Mesendoderm (in vitro differentiated cells): ENCODE measurements around the gene RRN3.
"Not testable (repeated sequence)": the region's sequence is repeated elsewhere in the genome, so short reads cannot be mapped to it uniquely, and the experiment has no call there.

ENCODE experiments used
- DNase-seq: peaks from one replicate; pipeline ENCODE4 v3.0.0; 2013
- H2AK5ac ChIP-seq: 2 replicates; pipeline ENCODE4 v1.6.1; 2013; ENCODE audit warnings: low read length, inconsistent platforms
- H2BK120ac ChIP-seq: 2 replicates; pipeline ENCODE4 v1.6.1; 2013; ENCODE audit warnings: low read depth, mild to moderate bottlenecking, low read length, moderate library complexity, mixed read lengths
- H2BK15ac ChIP-seq: replicated peaks from 2 replicates; pipeline ENCODE4 v1.6.1; 2013; ENCODE audit warnings: low read depth, mild to moderate bottlenecking, moderate library complexity
- H2BK5ac ChIP-seq: 2 replicates; pipeline ENCODE4 v1.6.1; 2013; ENCODE audit warnings: low read length, inconsistent platforms
- H3K18ac ChIP-seq: 2 replicates; pipeline ENCODE4 v1.6.1; 2013; ENCODE audit warnings: mild to moderate bottlenecking, low read length, mixed read lengths
- H3K23ac ChIP-seq: one replicate; pipeline ENCODE4 v1.6.1; 2013; ENCODE audit warnings: low read length
- H3K27ac ChIP-seq: 2 replicates; pipeline ENCODE4 v1.5.1; 2013; ENCODE audit warnings: low read depth, mild to moderate bottlenecking, inconsistent platforms, low read length, moderate library complexity
- H3K27me3 ChIP-seq: 2 replicates; pipeline ENCODE4 v1.6.1; 2013; ENCODE audit warnings: low read length, control low read depth, mild to moderate bottlenecking, inconsistent platforms; ENCODE audit not compliant: insufficient read depth, poor library complexity
- H3K36me3 ChIP-seq: 2 replicates; pipeline ENCODE4 v1.6.1; 2013; ENCODE audit warnings: low read length, inconsistent platforms; ENCODE audit not compliant: control insufficient read depth, insufficient read depth
- H3K4ac ChIP-seq: one replicate; pipeline ENCODE4 v1.6.1; 2013; ENCODE audit warnings: low read depth, mild to moderate bottlenecking, low read length, moderate library complexity
- H3K4me1 ChIP-seq: 2 replicates; pipeline ENCODE4 v1.6.1; 2013; ENCODE audit warnings: low read depth, low read length, inconsistent platforms; ENCODE audit not compliant: control insufficient read depth
- H3K4me2 ChIP-seq: 2 replicates; pipeline ENCODE4 v1.6.1; 2013; ENCODE audit warnings: low read length
- H3K4me3 ChIP-seq: 2 replicates; pipeline ENCODE4 v1.5.1; 2013; ENCODE audit warnings: mild to moderate bottlenecking, low read length
- H3K56ac ChIP-seq: one replicate; pipeline ENCODE4 v1.6.1; 2013; ENCODE audit warnings: low read length
- H3K79me1 ChIP-seq: 2 replicates; pipeline ENCODE4 v1.6.1; 2013; ENCODE audit warnings: low read length, inconsistent platforms
- H3K79me2 ChIP-seq: 2 replicates; pipeline ENCODE4 v1.6.1; 2013; ENCODE audit warnings: mild to moderate bottlenecking, low read length; ENCODE audit not compliant: control insufficient read depth, insufficient read depth
- H3K9ac ChIP-seq: 2 replicates; pipeline ENCODE4 v1.6.1; 2013; ENCODE audit warnings: low read length, inconsistent platforms
- H4K5ac ChIP-seq: one replicate; pipeline ENCODE4 v1.6.1; 2013; ENCODE audit warnings: low read length
- H4K8ac ChIP-seq: one replicate; pipeline ENCODE4 v1.6.1; 2013; ENCODE audit warnings: low read depth, mild to moderate bottlenecking, control low read depth, low read length, moderate library complexity
- WGBS: extraction: QIAGEN DNeasy Blood & Tissue Kit; methylation state at CpG from one replicate; pipeline ENCODE4 v1.1.7; 2013; ENCODE audit warnings: low lambda C conversion rate, missing lambda C conversion rate; ENCODE audit not compliant: insufficient coverage; ENCODE audit errors: extremely low coverage; 5-methylcytosine and 5-hydroxymethylcytosine counted together

The RRN3 gene

DNA sequence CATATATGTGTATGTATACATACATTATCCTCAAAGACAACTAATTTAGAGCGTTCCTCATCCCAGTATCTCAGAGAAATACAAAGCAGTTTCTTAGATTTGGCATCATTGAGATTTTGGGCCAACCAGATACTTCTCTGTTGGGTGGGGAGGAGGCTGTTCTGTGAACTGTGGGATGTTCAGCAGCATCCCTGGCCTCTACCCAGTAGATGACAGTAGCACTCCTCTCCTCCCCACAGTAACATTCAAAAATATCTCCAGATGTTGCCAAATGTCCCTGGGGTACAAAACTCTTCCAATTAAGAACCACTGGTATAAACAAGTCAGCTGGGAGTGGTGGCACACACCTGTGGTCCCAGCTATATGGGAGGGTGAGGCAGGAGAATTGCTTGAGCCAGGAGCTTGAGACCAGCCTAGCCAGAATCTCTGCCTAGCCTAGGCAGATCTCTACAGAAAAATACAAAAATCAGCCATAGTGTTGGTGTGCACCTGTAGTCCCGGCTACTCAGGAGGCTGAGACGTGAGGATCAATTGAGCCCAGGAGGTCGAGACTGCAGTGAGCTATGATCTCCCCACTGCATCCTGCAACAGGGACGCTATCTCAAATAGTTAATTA, 6.4 kb upstream of the RRN3 start:
- not testable (repeated sequence) for H3K9ac ChIP-seq, H3K4me1 ChIP-seq, H4K5ac ChIP-seq, H4K8ac ChIP-seq, H2AK5ac ChIP-seq, DNase-seq, H3K27ac ChIP-seq, H3K56ac ChIP-seq, H2BK120ac ChIP-seq, H2BK15ac ChIP-seq, H3K27me3 ChIP-seq, H3K79me1 ChIP-seq, H3K23ac ChIP-seq, H3K4me2 ChIP-seq, H3K36me3 ChIP-seq, H3K4ac ChIP-seq, H3K18ac ChIP-seq, H2BK5ac ChIP-seq, H3K4me3 ChIP-seq, H3K79me2 ChIP-seq
- no CpG with 5 or more reads among the region's 5 CpGs for WGBS

DNA sequence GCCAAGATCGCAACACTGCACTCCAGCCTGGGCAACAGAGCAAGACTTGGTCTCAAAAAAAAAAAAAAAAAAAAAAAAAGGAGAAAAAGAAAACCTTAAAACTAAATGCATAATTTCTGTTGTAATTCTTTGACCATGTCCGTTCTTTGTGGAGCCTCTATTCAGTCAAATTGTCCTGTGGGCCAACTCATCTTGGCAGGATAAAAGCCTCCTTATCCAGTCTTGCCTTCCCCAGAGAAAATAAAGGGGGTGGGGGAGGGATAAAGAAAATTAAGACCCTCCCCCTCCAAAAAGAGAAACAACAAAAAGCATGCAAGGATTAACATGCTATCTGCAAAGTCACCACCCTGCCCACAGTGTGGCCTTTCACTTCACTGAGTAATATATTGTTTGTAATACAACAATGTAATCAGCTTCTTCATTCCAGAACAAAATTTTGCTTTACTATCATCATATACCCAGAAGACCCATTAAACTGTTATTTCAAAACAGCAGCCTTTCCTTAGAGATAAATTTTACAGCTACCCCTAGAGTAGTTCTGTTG, 5.4 kb upstream of the RRN3 start:
- WGBS: no CpG with 5 or more reads among the region's 2 CpGs
- H2BK120ac ChIP-seq, H3K9ac ChIP-seq, DNase-seq, H3K4me3 ChIP-seq, H2AK5ac ChIP-seq, H3K27me3 ChIP-seq, H2BK5ac ChIP-seq, H3K79me1 ChIP-seq, H3K36me3 ChIP-seq, H3K4me2 ChIP-seq, H3K4me1 ChIP-seq, H4K5ac ChIP-seq, H2BK15ac ChIP-seq, H3K18ac ChIP-seq, H3K27ac ChIP-seq, H3K56ac ChIP-seq, H3K79me2 ChIP-seq, H4K8ac ChIP-seq, H3K23ac ChIP-seq, H3K4ac ChIP-seq: not testable (repeated sequence)

DNA sequence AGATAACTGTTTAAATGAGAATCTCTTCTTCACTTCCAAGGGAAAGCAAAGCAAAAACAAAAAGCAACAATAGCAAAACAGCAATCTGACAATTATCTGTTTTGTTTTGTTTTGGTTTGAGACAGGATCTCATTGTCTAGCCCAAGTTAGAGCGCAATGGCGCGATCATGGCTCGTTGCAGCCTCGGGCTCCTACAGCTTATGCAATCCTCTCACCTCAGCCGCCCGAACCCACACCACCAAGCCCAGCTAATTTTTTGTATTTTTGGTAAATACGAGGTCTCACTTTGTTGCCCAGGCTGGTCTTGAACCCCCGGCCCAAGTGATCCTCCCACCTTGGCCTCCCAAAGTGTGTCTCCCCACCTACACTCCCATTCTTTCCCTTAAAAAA, 2.5 kb upstream of the RRN3 start:
- H3K18ac ChIP-seq, H4K8ac ChIP-seq, H2AK5ac ChIP-seq, H3K79me2 ChIP-seq, H3K4ac ChIP-seq, H2BK15ac ChIP-seq, H4K5ac ChIP-seq, H2BK120ac ChIP-seq, DNase-seq, H2BK5ac ChIP-seq, H3K27ac ChIP-seq, H3K9ac ChIP-seq, H3K36me3 ChIP-seq, H3K4me2 ChIP-seq, H3K56ac ChIP-seq, H3K23ac ChIP-seq, H3K79me1 ChIP-seq, H3K4me1 ChIP-seq, H3K27me3 ChIP-seq, H3K4me3 ChIP-seq: not testable (repeated sequence)
- WGBS: no CpG with 5 or more reads among the region's 9 CpGs

DNA sequence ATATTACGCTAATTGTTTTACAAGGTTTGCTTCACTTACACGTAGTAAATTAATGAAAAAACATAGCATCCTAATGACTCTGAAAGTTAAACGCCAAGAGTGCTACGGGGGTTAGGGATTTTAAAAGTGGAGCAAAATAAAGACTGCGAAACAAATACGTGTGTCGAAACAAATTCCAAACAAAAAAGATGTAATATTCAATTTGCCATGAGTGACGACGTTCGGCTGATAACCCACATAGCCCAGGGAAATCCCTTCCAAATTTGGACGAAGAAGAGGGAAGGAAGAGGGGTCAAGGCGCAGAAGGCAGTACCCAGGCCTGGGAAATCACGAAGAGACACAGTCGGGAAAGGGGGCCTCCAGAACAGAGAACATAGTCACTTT, 509 bp downstream of the RRN3 start:
- H3K56ac ChIP-seq: peak overlapping the region; percentile 91
- H3K79me2 ChIP-seq, H4K8ac ChIP-seq: not testable (repeated sequence)

DNA sequence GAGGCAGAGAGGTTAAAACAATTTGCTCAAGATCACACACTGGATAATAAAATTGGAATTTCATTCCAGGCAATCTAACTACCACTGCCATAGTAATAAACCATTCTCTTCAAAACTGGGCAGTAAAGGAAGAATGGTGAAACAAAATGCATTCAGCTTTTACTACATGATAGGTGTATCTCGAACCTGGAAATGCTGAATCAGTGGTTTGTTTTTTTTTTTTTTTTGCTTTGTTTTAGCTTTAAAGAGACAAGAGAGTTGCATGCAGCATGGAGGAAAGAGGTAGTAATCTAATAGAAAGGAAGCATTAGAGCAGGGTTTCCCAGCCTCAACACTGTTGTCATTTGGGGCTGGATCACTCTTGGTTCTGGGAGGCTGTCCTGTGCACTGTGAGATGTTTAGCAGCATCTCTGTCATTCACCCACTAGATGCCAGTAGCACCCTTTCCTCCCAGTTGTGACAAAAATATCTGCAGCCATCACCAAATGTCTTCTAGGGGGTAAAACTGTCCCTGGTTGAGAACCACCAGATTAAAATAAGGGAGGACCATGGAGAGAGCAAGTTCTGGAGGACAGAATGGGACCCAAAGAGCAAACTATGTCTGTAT, 3.3 kb downstream of the RRN3 start:
- H3K23ac ChIP-seq, H3K4me2 ChIP-seq, H4K5ac ChIP-seq, H3K27ac ChIP-seq, H2BK15ac ChIP-seq, H3K56ac ChIP-seq, H3K4me1 ChIP-seq, H3K4me3 ChIP-seq, H3K4ac ChIP-seq, H2BK5ac ChIP-seq, H3K36me3 ChIP-seq, H3K27me3 ChIP-seq, DNase-seq, H2BK120ac ChIP-seq, H3K79me2 ChIP-seq, H3K79me1 ChIP-seq, H4K8ac ChIP-seq, H2AK5ac ChIP-seq, H3K18ac ChIP-seq, H3K9ac ChIP-seq: not testable (repeated sequence)
- WGBS: no CpG with 5 or more reads among the region's 1 CpG

More for the DNA sequence above, 509 bp downstream of the RRN3 start:
- H3K23ac ChIP-seq, H2BK120ac ChIP-seq, H3K79me1 ChIP-seq, H2BK15ac ChIP-seq, H3K4me1 ChIP-seq, DNase-seq, H4K5ac ChIP-seq, H2AK5ac ChIP-seq, H3K27me3 ChIP-seq, H3K36me3 ChIP-seq, H3K18ac ChIP-seq, H3K27ac ChIP-seq, H2BK5ac ChIP-seq: not testable (repeated sequence)
- Histone ChIP-seq H3K4me3 (peak overlapping the region; percentile 27), H3K4me2 (peak overlapping the region; percentile 8), H3K9ac (peak overlapping the region; percentile 69), H3K4ac (peak overlapping the region; percentile 68)
- WGBS: no CpG with 5 or more reads among the region's 14 CpGs

DNA sequence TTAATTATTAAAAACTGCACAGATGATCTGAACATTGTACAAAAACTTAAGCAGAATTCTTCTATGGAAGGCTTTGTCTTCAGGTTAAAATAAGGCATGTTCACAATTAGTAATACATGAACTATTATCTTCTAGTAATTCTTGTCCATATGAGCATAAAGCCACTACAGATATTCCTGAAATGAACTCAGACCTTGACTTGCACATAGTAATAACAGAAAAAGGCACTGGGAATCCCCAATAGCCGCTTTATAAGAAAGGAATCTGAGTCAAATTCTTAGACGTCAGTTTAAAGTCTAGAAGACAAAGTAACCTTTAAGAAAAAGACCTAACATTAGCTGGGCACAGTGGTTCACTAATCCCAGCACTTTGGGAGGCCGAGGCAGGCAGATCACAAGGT, 11.3 kb downstream of the RRN3 start:
- not testable (repeated sequence) for H2BK5ac ChIP-seq, H3K27me3 ChIP-seq, H2BK120ac ChIP-seq, H3K4ac ChIP-seq, H3K4me2 ChIP-seq, H3K4me1 ChIP-seq, H4K5ac ChIP-seq, DNase-seq, H3K9ac ChIP-seq, H3K36me3 ChIP-seq, H2AK5ac ChIP-seq, H3K27ac ChIP-seq, H3K23ac ChIP-seq, H3K56ac ChIP-seq, H2BK15ac ChIP-seq, H3K4me3 ChIP-seq, H4K8ac ChIP-seq, H3K79me2 ChIP-seq, H3K79me1 ChIP-seq, H3K18ac ChIP-seq
- no CpG with 5 or more reads among the region's 3 CpGs for WGBS
